GM21526 (cell line): ENCODE data around the gene PLCB1.
A peak's percentile ranks its signal among the peaks of the same experiment; 100 is the strongest.
"Not testable (repeated sequence)": the region's sequence is repeated elsewhere in the genome, so short reads cannot be mapped to it uniquely, and the experiment has no call there.

Experiments used
- ATAC-seq: cut with Tn5 transposase; IDR thresholded peaks from one replicate; pipeline ENCODE4 v1.9.1; 2021; ENCODE audit warnings: moderate library complexity; ENCODE audit not compliant: unreplicated experiment, low FRiP score

The PLCB1 gene

DNA sequence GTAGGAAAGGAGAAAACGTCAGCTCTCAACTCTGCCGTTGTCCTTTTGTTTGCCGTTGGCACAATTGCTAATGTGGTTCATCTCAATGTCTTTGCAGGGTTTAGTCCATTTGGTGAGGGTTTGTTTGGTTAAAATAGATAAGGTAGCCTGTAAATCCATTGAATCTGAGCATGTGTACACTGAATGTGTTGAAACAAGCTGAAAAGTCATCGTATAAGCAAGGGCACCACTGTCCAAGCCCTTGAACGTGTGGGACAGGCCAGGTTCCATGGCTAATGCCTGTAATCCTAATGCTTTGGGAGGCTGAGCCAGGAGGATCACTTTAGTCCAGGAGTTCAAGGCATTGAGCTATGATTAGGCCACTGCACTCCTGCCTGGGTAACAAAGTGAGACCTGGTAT, 712.1 kb downstream of the PLCB1 start:
- no peak for ATAC-seq

DNA sequence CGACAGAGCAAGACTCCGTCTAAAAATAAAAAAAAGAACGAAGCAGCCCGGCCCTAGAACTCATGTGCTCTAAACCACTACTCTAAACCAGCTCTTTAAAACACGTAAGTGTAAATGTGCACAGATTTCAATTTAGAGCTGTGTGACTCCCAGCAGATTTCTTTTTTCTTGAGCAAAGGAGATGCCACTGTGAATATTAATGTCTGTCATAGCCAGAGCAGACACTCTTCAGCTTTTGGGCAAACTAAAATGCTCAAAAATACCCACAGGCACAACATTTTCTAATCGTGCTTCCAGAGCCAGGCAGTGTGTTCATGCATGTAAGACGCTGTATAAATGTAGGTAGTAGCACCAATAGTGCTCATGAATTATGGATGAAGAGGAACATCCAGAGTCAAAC, 717.9 kb downstream of the PLCB1 start:
- ATAC-seq: no peak

DNA sequence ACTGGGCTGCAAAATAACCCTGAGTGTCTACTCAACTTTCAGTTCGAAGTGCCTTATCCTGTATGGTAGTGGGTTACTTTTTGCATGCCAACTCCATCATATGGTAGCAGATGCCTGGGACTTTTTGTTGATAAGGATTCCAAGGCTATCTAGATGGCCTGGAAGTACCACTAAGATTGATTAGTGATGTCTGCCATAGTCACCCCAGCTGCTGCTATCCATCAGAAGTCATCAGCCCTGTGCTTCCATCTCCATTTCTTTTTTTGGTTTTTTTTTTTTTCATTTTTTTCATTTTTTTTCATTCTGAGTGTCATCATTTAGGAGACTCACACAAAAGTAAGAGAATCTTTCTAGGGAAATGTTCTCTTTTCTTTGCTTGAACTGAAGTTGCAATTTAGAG, 719.4 kb downstream of the PLCB1 start:
- ATAC-seq: no peak

GRCh38 chr20:8851919-8852318, 719.9 kb downstream of the PLCB1 start:
- ATAC-seq: not testable (repeated sequence)

DNA sequence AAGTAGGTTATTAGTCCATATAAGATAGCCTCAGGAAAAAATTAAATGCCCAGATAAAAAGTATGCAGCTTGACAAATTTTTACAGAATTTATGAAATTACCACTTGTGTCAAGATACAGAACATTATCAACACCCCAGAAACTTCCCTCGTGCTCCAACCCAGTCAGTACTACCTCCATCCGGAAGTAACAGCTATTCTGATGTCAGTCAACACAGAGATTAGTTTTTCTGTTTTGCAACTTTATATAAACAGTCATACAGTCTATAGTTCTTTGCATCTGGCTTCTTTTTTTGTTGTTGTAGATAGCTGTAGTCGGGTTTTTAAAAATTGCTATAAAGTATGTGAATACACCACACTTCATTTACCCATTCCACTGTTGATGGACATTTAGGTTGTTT, 721.1 kb downstream of the PLCB1 start:
- not testable (repeated sequence) for ATAC-seq

GRCh38 chr20:8853805-8854338, 721.8 kb downstream of the PLCB1 start:
- peak; percentile 87 for ATAC-seq

GRCh38 chr20:8854571-8854970, 722.5 kb downstream of the PLCB1 start:
- no peak for ATAC-seq

DNA sequence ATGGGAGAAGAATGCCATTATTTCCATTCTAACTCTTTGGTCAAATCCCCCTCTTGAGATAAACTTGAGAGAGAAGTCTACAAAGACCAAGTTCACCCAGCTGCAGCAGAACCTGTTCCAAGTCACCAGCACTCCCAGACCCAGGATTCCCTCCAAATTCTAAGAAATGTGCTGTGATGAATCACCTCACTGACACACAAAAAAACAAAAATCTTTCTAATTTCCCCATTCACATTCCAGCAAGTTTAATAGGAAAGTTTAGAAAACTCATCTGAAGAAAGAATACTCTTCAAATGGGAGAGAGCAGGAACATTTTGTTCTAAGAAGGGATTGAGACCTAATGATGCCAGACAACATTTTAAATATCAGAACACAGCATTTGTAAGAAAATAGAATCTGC, 723.2 kb downstream of the PLCB1 start:
- no peak for ATAC-seq

GRCh38 chr20:8856668-8857067, 724.6 kb downstream of the PLCB1 start:
- ATAC-seq: no peak

GRCh38 chr20:8858181-8858787, 726.2 kb downstream of the PLCB1 start:
- no peak for ATAC-seq

DNA sequence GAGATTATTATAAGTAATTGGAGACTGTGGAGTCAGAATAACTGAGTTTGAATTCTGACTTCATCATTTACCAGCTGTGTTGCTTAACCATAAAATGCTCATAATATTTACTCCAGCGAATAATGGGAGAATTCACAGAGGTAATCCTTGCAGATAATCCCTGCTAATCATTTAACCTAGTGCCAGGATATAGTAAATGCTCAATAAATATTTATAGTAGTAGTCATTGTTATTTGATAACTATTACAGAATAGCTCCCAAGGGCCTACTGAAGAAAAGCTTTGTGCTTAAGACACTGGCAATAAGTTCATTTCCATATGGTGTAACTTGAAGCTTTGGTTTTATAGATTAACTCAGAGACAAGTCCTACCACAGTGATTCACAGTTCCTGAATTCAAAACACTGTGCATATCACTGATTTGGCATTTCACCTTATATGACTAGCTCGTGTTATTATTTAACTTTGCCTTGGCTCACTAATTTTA, 728.0 kb downstream of the PLCB1 start:
- ATAC-seq: no peak

DNA sequence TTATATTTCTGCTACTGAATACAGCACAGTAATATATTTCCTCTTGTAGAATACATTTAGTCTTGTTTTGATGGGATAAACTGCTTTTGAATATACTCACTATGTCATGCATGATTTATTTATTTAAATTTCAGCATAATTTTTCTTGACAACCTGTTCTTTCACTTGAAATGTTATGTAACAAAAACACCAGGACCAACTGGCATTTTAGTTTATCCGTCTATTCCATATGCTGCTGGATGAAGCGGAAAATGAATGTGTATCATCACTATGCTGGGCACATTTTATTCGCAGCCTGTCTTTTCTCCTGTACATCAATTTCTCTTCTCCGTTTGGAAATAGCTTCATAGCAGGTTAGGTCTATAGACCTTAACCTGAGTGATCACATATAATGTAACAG, 730.0 kb downstream of the PLCB1 start:
- no peak for ATAC-seq

DNA sequence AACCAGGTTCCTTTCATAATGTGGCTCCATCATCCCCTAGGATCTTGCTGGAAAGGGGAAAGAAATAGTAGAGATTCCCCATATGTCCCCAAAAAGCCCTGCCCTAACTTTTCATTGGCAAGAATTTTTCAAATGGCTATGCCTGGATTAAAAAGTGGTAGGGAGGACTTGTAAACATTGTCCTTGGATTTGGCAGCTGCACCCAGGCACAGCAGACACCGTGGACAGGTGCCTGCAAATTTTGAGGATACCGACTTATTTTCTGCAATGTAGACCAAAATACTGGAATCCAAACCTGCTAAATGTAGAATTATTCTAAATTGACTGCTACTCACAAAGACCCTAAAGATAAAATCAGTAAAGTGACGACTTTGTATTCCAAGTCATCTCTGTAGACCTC, 733.6 kb downstream of the PLCB1 start:
- no peak for ATAC-seq

- ATAC-seq: no peak
Measured at GRCh38 chr20:8867038-8867740, 735.1 kb downstream of the PLCB1 start.

- ATAC-seq: no peak
Measured at GRCh38 chr20:8870652-8871051, 738.6 kb downstream of the PLCB1 start.

- no peak for ATAC-seq
Measured at GRCh38 chr20:8874437-8874836, 742.4 kb downstream of the PLCB1 start.

- no peak for ATAC-seq
Measured at GRCh38 chr20:8875586-8875985, 743.5 kb downstream of the PLCB1 start.

DNA sequence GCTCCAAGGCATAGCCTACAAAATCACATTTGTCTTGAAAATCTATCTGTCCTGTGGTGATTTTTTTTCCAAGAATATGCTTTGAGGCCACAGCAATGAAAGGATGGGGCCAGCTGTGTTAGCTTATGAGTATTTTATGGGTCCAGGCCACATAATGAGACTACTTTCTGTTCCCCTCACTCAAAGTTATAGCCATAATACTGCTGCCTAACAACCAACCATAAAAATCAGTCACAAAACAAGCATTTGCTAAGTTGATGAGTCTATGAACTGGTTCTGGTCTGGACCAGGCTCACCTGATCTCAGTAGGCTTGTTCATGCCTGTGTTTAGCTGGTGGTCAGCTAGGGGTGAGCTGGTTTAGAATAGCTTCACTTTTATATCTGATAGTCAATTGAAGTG, 744.3 kb downstream of the PLCB1 start:
- ATAC-seq: no peak

GRCh38 chr20:8877294-8877693, 745.2 kb downstream of the PLCB1 start:
- ATAC-seq: no peak

GRCh38 chr20:8879669-8880068, 747.6 kb downstream of the PLCB1 start:
- ATAC-seq: no peak

- ATAC-seq: no peak
Measured at GRCh38 chr20:8880085-8880853, 748.2 kb downstream of the PLCB1 start.
